IMR-90 (cell line): ENCODE measurements around the gene ZDHHC22.

Source experiments
- MAFK ChIP-seq: IDR thresholded peaks from 2 replicates; pipeline ENCODE4 v1.6.1; 2012; ENCODE audit warnings: low read depth, low read length, improper control_type of control experiment
- POLR2A ChIP-seq: IDR thresholded peaks from 2 replicates; pipeline ENCODE4 v1.6.1; 2012; ENCODE audit warnings: mild to moderate bottlenecking, low read depth, low read length
- RFX5 ChIP-seq: IDR thresholded peaks from 2 replicates; pipeline ENCODE4 v1.8.0; 2012; ENCODE audit warnings: low read depth, mild to moderate bottlenecking, low read length, moderate library complexity
- TF ChIP-seq, protein P1 (sequence below): conservative IDR thresholded peaks from 2 replicates; pipeline ENCODE4 v1.5.1; 2012; ENCODE audit warnings: mild to moderate bottlenecking, low read depth, low read length, improper control_type of control experiment

DNA sequence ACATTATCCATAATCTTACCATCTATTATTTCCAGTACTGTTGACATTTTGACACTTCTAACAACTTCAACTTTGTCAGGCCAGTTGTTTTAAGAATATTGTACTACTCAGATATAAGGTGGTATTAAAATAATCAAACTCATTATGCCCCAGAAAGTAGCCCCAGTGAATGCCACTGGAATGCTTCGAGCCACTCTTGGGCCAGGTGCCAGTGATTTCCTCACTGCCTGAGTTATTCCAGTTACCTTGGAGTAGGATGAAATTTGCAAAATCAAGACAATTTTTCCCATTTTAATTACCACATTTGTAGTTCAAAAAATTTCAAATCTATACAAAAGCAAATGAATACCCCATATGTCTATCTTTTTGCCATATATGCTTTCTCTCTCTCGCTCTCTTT is 34.4 kb downstream of the ZDHHC22 start:
- TF ChIP-seq, protein P1, sequence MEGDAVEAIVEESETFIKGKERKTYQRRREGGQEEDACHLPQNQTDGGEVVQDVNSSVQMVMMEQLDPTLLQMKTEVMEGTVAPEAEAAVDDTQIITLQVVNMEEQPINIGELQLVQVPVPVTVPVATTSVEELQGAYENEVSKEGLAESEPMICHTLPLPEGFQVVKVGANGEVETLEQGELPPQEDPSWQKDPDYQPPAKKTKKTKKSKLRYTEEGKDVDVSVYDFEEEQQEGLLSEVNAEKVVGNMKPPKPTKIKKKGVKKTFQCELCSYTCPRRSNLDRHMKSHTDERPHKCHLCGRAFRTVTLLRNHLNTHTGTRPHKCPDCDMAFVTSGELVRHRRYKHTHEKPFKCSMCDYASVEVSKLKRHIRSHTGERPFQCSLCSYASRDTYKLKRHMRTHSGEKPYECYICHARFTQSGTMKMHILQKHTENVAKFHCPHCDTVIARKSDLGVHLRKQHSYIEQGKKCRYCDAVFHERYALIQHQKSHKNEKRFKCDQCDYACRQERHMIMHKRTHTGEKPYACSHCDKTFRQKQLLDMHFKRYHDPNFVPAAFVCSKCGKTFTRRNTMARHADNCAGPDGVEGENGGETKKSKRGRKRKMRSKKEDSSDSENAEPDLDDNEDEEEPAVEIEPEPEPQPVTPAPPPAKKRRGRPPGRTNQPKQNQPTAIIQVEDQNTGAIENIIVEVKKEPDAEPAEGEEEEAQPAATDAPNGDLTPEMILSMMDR = no peak
- TF ChIP-seq POLR2A (no peak), MAFK (no peak), RFX5 (no peak)
